NAMALWA (cell line): ENCODE data around the gene ST6GALNAC3.

Experiments used
- DNase-seq: peaks from one replicate; pipeline ENCODE4 v3.0.0-alpha.2; 2015; ENCODE audit warnings: low spot score

Gene ST6GALNAC3

DNA sequence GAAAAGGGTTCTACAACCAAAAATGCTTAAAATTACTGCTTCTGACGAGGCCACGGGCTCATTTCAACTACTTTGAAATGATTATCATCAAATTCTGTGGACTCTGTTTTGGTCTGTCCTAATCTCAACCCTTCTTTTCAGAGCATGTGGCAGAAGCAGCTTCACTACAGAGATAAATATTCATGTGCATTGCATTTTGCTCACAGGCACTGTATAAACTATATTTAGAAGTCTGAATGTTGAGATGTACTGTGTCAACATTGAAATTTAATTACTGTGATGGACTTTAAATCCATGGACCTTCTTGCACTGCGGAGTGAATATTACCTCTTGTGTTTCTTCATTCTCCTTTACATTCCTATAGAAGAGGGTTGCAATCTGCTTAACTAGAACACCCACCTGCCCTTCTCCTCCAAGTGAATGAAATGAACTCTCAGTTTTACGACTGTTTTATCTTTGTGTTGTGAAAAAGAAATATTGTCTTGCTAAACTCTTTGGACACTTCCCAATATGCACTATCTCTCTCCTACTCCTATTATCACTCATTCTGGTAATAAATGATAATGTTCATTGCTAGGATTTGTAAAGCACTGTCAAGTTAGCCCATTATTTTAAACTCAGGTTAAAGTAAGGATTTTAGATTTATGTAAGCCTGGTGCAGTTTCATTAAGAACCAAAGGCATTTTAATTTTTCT lies 511.6 kb downstream of the ST6GALNAC3 start:
- no peak for DNase-seq

DNA sequence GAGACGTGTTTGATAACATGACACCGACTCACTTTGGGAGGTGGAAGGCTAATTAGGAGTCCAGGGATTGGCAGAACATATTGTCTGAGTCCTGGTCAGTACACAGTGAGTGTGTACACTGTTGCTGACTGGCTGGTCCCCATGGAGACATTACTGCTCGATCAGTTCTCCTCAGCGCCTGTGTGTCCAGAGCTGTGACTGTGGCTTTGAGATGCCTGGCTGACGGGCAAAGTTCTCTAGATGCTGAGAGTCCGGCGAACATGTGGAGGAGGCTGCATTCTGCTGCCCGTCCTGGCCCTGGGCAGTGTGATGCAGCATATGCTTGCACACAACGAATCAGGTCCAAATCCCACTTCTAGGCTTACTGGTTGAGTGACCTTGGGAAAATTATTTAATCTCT lies 512.7 kb downstream of the ST6GALNAC3 start:
- DNase-seq = no peak

DNA sequence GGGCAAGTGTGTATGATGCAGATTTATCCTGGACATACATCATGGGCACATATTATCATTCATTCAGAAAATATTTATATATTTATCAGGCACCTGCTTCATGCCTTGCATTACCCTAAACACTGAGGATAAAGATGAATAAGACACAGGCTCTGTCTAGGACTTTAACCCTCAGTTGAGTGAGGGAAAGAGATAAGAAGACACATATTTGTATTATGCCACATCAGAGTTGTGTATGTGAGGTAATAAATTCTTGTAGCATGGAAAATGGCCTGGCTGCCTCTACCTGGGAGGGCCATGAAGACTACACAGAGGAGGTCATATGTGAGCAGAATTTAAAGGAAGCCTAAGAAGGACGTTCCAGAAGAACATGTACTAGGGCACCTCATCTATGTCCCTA lies 516.9 kb downstream of the ST6GALNAC3 start:
- DNase-seq = no peak

DNA sequence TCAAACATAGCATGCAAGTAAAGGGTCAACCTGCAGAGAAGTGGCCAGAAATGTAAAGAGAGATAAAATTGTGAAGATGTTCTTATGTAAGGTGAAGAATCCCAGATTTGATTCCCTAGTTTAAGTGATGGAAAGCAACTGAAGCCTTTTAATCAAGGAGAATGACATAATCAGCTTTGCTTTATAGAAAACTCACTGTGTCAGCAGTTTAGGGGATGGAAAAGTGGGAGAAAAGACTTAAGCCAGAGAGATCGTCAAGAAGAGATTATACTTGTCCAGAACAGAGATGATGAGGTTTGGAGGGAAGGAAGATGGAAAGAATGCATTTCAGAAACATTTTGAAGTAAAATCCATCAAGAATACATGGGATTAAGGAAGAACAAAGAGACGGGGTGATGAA lies 517.4 kb downstream of the ST6GALNAC3 start:
- DNase-seq = no peak

DNA sequence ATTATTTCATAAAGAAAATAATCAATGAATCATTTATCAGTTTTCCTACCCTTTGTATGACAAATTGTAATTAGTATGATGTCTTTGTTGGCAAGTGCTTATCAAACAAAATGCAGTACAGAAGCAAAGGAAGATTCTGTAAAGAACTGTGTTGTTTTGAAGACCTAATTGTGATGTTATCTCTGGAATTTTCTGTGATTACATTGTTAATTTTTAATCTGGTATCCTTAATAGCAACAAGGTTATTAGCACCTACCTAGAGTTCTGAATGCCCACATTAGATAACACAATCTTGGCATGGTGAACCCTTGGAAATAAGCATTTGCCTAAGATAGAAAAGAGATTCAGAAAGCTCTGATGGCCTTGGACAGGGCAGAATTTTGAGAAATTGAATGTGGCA lies 518.6 kb downstream of the ST6GALNAC3 start:
- no peak for DNase-seq

DNA sequence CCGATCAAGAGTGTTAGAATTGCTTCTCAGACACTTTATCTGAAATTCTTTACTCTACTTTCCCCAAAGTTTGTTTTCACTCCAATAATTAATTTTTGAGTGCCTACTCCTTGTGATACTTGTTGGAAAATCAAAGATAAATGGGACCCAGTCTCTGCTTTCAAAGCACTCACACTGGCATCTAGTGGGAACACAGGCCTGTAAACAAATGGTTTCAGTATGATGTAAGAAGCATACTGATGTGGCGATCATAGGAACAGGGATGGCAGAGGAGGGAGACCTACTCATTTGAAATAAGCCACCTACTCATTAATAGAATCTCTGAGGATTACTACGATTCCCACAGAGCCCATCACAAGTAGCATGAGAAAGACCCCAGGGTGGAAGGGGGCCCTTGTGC lies 519.1 kb downstream of the ST6GALNAC3 start:
- DNase-seq = no peak

DNA sequence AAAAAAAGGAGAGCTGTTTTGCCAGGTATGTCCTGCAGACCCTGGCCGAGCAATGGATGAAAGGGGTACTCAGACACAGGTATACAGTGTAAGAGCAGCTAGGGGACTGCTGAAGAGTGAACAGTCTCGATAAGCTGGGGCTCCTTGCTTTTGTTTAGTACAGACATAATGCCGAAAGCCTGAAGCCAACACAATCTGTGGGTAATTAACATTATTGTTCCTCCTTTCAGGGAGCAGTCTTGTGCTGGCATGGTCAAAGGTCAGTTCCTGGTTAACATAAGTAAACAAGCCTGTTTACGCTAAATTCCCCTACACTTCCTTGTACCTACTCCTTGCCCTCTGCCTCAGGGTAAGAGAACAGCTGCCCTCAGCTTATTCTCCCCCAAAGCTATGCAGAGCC lies 520.5 kb downstream of the ST6GALNAC3 start:
- no peak for DNase-seq

DNA sequence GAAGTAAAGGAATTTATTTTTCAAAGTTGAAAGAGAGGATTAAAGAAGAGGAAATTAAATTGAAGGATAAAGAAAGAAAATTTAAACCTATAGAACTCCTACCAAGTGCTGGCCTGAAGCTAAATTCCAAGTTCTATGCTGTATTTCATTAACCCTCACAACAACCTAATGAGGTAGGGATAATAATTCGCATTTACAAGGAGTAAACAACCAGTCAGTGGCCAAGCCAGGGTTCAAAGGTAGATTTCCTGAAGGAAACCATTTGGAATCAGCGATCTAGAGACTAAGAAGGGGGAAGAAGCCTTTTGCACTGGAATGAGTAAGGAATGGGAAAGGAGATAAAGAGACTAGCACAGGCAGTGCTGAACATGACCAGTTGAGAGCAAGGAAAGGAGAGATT lies 526.9 kb downstream of the ST6GALNAC3 start:
- DNase-seq = no peak

DNA sequence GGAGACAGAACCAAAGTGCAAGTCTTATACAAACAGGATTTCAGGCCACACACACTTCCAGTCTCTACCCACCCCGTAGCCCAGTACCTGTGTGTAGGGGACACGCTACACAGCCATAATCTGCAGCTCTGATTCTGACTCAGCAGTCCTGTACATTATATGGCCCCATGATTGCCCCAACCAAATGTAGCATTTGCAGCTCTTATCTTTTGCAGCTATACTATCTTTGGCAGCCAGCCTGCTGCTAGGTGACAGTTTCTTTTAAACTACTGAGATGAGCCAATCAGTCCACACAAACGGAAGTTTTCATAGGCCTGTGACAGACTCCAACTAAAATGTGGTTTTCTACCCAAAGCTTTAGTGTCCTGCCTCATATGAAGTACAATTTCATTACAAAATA lies 533.2 kb downstream of the ST6GALNAC3 start:
- DNase-seq = no peak

DNA sequence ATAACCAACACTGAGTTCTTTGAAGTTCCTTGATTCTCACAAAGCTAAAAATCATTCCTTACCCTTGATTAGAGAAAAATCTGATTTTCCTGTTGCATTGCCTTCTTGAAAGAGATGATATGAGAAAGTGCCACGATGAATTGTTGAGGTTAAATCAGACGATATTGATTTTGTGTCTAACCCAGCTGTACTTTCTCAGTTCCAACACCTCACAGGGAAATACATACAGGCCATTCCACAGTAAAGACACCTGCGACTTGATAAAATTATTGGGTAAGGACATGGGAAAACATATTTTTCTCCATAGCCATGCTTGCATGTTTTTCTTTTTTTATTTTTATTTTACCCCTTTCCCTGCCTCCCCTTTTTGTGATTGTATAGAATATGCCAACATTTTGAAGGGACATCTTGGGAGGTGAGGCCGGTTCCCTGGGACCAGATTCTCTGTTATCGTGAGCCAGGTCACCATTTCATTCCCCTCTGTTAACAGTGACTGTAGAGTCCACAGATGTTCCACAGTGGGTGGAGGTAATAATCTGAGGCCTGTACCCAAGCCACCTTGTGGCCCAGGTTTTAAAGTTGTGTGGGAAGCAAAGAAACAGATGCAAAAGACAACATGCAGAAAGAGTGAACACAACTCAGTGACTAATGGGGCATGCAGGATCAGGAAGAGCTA lies 537.4 kb downstream of the ST6GALNAC3 start:
- DNase-seq = no peak

DNA sequence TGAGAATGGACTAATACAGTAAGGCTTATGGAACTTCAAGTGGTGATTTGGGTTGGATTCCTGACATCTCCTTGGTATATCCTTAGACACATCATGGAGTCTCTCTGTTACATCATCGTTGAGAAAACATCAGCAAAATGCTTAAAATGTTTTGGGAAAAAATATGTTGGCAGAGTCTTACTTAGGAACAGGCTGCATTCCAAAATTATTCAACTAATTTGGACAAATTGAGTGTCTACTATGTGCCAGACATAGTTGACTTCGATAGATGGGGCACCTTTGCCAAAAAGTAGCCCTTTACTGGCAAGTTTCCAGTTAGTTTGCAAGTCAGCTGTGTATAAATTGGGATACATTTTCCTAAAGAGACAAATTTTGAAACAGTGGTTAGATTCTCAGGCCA lies 539.3 kb downstream of the ST6GALNAC3 start:
- DNase-seq = no peak

DNA sequence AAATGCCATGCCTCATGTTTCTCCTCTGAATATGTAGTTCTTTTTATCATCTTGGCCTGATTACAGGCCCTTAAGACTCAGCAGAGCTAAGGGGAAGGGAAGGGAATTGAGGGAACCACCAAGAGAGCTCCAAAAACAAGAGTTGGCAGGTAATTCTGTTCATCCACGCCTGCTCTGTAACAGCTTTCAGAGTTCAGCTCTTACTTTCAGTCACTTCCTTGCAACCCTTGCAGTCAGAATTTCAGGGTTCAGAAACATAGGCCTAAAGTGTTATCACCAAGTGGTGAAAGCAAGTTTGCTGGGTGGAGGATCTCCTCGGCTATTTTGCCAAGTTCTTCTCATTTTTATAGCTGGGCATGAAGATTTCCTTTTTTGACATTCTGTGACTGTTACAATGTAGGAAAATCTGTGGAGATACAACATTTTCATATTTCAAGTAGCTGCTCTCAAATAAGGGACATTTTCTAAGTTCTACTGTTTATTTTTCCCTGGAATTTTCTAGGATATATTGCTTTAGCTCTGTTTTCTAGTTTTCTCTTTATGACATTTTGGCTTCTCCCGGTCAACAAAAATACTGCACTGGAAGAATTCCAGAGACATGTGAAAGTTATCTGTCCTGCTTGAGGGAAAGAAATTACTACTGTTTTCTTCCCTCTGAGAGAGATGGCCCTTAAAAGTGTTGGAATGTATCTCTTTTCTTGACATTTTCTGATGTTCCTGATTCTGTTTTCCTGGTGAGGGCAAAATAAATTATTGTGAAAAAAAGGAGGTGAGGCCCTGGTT lies 540.9 kb downstream of the ST6GALNAC3 start:
- DNase-seq = no peak

DNA sequence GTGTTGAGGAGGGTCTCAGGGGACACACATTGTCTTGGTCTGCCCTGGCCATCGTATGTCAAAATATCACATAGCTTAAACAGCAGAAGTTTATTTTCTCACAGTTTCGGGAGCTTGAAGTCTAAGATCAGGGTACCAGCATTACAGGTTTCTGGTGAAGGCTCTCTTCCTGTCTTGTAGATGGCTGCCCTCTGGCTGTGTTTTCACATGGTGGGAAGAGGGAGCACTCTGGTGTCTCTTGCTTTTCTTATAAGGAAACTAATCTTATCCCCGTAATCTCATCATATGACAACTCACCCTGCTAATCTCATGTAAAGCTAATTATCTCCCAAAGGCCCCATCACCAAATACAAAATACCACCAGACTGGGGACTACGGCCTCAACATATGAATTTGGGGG lies 545.8 kb downstream of the ST6GALNAC3 start:
- DNase-seq = no peak

DNA sequence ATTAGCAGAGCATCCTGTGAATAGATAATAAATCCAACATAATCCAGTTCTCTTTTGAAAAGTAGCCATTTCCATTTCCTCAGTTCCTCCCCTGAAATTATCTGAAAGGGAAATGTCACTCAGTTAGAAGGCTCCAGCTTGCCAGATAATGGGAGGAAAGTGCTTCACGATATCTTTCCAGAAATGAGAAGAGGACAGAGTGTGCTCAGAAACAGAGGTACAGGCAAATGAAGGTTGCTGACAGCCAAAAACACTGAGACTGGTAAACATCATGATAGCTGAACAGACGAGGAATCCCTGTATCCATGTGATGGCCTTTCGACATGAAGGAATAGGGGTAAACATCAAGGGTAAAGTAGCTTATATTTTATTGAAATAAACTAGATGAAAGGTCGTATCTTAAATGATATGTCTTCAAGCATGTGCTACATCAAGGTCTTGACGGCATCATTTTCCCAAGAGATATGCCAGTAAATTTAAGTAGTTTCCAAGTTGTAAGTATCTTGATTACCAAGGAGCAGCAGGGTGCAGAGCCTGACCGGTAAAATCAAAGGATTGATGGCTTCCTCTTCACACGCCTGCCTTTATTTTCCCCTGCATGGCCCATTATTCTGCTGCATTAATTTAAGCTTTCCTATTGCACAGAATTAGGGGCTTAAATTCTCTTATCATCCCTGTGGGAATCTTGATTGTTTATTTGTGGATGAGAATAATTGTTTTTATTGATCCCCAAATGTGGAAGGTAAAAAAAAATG lies 548.4 kb downstream of the ST6GALNAC3 start:
- DNase-seq = no peak

DNA sequence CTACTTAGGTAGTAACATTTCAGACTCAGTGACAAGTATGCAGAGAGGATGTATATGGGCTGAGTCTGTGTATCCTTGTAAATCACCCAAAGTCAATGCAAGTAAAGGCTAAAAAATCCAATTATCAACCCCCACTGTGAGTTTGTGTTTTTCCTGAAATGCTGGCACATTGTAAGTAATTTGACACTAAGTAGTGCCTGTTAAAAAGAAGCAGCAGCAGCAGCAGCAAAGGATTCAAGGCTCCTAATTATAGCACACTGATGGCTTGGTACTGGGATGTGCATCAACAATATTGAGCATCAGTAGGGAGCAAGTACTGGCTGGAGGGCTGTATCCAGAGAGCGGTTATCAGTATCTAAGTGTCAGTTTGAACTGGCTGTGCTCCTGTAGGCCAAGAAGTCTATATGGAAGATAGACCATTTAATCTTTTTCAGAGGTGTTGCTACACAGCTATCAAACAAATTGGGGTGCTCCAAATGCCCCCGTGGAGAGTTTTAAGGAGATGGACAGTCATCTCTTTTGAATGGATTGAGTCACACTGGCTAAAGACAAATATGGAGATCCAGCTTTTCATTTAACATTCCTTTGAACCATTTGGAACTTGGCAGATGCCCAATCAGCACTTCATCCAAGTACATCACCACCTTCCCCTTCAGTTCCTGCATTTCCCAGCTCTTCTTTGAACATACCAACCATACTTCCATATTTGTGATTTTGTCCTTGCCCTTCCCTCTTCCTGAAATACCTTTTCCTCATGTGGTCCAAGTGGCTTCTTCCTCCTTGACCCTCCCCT lies 551.5 kb downstream of the ST6GALNAC3 start:
- no peak for DNase-seq

DNA sequence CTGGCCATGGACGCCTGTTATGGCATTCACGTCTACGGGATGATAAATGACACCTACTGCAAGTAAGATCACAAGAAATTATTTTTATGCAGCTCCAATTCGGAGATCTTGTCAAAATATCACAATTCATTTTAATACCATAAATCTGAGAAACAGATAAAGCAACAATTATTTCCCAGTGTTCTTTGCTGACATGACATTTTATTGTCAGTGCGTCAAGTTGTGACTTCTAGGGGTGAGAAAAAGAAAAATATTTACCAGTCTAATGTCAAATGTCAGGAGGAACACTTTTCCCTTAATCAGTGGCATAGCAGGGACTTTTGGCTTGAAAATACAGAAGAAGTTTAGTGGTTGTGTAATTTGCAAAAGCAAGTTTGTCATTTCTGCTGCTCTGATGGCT lies 553.0 kb downstream of the ST6GALNAC3 start:
- DNase-seq = no peak

DNA sequence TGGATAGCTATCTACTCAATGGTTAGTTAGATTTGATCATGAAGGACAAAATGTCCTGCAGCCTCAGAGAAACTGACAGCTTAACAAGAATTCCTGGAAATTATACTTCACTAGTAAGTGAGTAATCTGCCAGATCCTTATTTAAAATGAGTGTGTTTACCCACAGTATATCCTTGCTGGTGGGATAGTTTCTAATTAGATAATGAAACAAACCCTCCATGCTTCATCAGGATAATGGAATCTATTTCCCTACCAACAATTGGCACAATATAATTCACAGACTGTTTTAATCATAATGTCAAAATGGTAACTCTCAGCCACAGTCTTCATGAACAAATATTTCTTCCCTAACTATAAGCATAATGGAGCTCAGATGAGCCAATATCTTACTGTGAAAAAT lies 553.4 kb downstream of the ST6GALNAC3 start:
- no peak for DNase-seq

DNA sequence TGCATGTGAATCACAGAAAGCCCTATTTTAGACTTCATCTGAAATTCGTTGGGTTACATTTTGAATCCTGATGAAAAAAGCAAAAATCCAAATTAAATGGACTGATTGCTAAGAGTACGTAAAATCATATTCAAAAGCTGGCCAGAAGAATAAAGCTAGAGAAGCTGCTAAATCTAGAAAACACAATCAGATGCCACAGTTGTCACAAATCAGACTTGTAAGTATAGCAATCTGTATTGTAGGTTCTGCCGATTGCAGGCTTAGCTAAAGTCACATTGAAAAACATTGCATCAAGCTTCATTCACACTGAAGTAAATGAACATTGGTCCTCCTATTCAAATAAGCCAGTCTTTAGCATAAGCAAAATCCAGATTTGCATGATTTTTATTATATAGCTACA lies 557.6 kb downstream of the ST6GALNAC3 start:
- no peak for DNase-seq

DNA sequence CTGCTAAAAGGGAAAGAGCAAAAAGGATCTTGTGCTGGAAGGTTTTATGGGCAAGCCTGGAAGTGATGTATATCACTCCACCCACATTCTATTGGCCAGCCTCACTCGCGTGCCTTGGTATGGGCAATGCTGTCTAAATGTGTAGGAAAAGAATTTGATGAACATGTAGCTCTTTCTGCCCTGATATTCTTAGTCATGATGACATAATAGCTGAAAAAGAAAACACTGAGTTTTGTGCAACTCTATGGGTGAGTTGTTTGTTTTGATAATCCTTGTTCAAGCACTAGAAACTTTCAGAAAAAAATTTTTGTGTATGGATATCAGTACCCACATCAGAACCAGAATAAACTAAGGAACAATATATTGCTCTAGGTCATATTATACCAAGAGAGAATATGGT lies 561.2 kb downstream of the ST6GALNAC3 start:
- no peak for DNase-seq

DNA sequence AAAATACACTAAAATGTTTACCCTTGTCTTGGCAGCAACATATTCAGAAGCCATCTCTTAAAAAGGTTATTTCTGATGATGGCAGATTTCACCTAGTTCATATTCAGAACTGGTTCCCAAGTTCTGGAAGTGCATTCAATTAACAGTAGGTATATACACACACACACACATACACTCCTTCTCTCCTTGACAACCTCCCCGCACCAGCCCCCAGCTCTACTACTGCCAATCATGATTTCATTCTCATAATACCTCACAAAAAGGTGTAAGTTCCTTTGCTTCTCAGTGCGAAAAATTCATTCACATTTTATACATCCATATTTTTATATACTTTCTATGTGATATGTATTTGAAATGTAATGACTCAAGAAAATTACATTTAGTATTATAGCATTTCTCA lies 564.6 kb downstream of the ST6GALNAC3 start:
- no peak for DNase-seq

DNA sequence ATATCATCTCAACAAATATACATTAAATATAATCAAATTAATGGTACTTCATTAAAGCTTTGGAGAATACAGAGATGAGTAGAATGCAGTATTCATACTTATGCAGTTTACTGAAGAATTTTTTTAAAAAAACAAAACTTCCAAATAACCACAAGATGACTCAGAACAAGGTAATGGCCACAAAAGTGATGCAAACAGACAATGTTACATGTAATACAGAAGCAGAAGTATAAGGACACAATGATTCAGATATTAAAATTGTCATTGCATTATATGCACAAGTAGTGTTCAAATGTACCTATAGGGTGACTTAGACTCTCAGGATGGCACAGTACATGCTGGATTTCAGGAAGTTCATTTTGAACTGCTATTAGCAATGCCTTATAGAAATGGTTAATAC lies 565.5 kb downstream of the ST6GALNAC3 start:
- no peak for DNase-seq

DNA sequence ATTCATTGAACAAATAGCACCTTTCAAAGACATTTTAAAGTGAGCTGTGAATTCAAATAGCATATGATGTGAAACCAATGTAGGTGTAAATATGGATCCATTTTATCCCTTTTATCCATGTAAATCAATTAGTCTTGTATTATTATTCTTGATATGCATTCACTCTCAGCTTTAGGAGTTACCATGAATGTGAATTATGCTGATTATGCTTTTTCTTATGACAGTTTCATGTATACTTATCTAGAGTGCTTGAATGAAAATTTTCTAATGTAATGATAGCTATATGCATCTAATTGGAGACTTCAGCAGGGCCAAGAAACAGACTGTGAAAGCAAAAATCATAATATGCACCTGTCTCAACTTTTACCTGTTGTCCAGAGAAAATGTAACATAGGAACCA lies 566.2 kb downstream of the ST6GALNAC3 start:
- no peak for DNase-seq
